ENCODE data around the gene PGBD2.
"Not testable (repeated sequence)": the region's sequence is repeated elsewhere in the genome, so short reads cannot be mapped to it uniquely, and the experiment has no call there.

PGBD2 gene

DNA sequence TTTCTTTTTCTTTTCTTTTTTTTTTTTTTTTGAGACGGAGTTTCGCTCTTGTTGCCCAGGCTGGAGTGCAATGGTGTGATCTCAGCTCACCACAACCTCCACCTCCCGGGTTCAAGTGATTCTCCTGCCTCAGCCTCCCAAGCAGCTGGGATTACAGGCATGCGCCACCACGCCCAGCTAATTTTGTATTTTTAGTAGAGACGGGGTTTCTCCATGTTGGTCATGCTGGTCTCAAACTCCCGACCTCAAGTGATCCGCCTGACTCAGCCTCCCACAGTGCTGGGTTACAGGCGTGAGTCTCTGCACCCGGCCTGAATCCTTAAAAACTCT, 16.2 kb upstream of the PGBD2 start:
- not testable (repeated sequence) for DNase-seq

DNA sequence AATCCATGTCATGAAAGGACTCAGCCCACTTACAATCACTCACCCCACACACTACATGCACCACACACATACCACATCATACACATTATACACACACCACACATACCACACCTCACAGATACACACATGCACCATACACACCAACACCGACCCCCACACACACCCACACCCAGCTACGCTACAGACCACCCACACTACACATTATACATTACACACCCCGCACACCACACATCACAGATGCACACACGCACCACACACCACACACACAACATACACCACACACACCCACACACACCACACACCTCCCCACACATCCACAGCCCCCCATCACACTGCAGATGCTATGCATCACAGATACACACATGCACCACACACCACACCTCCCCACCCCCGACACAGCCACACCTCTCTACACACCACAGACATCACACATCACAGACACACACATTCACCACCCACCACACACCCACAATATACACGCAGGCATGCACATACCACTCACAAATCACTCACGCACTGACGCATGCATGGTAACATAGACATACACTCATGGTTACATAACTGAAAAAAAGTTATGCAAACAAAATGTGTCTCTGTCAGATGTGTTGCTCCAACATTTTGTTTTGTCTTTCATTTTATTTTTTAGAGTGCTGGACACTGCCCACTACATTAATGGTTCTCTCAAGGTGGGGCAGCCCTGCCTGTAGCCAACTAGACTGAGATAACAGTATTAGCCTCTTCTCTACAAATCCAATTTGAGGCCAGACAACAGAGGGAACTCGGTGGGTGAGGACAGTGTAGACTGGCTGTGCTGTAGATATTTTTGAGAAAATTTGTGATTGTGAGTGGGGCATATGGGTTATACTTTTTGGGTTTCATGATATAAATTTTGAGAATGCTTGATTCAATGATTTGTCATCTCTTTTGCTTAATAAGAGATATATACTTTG, 15.2 kb upstream of the PGBD2 start:
- DNase-seq = no peak

GRCh38 chr1:248891758-248892157, 14.3 kb upstream of the PGBD2 start:
- no peak for DNase-seq

DNA sequence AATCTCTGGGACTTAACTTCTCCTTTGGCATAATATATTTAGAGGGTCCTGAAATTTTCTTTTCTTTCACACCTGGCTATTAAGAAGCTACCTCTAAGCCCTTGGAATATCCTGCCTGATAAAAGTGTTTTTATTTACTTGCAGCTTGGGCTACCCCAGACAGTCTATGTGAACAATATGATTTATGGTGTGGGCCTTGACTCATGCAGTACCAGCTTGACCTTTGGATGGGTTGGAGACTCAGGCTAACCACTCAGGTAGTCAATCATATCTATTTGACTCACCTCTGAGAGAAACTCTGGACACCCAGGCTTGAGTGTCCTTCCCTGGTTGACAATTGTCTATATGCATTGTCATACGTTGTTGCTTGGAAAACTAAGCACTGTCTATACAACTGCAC, 13.4 kb upstream of the PGBD2 start:
- no peak for DNase-seq

GRCh38 chr1:248894837-248895236, 11.2 kb upstream of the PGBD2 start:
- DNase-seq = no peak

GRCh38 chr1:248897412-248898337, 8.4 kb upstream of the PGBD2 start:
- DNase-seq = no peak

- no peak for DNase-seq
Observed at GRCh38 chr1:248900637-248901036, 5.4 kb upstream of the PGBD2 start.

DNA sequence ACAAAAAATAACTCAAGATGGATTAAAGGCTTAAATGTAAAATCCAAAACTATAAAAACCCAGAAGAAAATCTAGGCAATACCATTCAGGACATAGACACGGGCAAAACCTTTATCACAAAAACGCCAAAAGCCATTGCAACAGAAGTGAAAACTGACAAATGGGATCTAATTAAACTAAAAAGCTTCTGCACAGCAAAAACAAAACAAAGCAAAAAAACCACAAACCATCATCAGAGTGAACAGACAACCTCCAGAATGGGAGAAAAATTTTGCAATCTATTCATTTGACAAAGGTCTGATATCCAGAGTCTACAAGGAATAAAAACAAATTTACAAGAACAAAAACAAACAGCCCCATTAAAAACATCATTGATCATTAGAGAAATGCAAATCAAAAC, 4.5 kb upstream of the PGBD2 start:
- DNase-seq = no peak

DNA sequence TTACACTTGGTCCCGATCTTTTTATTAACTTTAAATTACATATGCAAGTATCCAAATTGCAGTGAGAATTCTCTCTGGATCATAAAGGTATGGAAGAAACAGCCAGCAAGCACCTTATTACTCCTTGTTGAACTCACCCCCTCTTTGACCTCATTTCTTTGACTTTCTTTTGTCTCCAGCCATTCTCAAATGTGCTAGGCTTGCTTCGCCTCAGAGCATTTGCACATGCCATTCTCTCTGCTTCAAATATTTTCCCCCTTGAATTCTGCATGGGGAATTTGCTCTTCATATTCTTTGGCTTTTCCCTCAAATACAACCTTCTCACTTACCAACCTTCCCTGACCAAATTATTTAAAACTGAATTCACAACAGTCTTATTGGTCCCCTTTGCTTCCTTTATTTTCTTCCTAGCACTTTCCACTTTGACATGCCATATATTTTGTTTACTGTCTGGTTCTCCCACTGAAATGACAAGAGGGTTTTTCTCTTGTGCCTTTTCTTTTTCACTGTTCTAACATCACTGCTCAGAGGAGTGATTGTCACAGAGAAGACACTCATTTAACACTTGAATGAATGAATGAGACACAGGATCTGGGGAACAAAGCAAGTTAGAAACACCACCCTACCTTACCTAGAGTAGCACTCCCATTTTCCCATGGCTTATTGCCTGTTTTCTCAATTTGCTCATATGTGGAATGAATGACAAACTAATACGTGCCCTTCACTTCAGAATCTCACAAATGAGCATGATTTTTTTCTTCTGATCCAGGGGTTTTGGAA, 1.4 kb upstream of the PGBD2 start:
- DNase-seq = no peak

- no peak for DNase-seq
Observed at GRCh38 chr1:248905662-248906008, 400 bp upstream of the PGBD2 start.

DNA sequence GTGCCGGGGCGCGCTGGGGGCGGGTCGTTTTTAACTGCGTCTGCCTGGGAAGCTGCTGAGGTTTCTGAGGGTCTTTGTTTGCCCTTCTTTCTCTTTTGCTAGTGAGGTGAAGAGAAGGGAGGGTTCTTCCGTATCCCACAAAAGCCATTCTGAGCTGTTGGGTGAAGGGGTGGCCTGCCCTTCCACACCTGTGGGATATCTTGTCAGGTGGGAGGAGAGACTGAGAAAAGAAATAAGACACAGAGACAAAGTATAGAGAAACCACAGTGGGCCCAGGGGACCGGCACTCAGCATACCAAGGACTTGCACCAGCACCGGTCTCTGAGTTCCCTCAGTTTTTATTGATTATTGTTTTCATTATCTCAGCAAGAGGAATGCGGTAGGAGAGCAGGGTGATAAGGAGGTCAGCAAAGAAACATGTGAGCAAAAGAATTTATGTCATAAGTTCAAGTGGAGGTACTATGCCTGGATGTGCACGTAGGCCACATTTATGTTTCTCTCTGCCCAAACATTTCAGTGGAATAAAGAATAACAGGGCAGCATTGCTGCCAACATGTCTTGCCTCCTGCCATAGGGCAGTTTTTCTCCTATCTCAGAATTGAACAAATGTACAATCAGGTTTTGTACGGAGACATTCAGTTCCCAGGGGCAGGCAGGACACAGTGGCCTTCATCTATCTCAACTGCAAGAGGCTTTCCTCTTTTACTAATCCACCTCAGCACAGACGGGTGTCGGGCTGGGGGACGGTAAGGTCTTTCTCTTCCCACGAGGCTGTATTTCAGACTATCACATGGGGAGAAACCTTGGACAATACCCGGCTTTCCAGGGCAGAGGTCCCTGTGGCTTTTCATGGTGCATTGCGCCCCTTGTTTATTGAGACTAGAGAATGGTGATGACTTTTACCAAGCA, 972 bp downstream of the PGBD2 start:
- DNase-seq = no peak

DNA sequence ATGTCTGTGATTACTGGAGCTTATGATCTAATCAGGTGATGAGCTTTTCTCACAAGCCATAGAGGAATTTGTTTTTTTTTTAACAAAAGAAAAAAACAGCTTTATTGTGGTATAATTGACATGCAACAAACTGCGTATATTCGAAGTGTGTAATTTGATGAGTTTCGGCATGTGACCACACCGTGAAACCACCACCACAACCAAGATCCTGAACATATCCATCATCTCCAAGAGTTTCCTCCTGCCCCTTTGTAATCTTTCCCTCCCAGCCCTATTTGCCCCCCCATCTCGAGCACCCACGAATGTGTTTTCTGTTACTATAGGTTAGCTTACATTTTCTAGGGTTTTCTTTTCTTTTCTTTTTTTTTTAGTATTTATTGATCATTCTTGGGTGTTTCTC, 4.7 kb downstream of the PGBD2 start:
- no peak for DNase-seq

DNA sequence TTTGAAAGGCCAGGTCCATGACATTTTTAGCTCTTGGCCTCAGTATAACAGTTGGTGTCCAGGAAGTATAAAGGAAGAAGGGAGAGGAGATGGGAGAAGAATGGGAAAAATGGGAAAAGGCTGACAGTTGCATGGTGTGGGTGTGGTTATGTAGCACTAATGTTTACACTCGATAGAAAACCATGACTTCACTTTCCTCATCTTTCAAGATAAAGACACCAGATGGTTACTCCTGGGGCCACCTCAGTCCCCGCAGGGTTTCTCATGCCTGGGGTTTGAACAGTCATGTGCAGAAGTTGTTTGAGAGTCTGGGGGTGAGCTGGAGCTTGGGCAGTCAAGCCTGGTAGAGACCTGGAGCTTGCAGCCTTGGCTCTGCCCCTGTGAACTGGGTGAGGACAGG, 7.9 kb downstream of the PGBD2 start:
- DNase-seq = no peak

DNA sequence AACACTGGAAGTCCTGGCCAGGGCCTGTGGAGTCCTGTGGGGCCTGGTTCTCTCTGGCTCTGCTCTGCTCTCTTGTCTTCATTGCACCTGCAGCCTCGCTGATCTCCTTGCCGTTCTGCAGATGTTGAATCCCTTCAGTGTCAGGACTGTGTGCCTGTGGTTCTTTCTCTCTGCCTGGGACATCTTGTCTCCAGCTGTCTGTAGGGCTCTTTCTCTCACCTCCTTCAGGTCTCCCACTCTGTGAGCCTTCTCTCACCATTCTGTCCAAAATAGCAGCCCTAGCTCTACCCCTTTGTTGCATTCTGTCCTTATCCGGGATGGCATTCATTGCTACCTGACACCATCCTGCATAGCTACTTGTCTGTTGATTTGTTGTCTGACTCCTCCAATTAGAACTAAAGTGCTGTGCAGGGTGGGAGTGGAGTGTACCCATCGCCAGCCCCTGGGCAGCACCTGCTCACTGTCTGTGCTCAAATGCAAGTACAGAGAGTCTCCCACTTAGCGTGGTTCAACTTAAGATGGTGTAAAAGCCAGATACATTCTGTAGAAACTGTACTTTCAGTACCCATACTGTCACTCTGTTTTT, 8.9 kb downstream of the PGBD2 start:
- no peak for DNase-seq

DNA sequence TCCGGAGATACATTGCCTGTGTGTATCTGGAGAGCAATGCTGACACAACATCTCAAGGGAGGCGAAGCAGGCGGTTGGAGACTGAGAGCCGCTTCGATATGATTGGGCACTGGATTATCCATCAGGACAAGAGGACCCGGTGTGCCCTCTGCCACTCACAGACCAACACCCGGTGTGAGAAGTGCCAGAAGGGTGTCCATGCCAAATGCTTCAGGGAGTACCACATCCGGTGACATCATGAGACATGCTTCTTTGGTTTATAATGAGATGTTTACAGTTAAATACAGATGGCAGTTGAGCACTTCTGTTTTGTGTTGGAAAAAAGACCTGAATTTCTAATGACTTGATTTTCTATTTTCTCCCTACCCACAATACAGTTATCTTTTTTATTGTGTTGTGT, 12.1 kb downstream of the PGBD2 start:
- DNase-seq = no peak

DNA sequence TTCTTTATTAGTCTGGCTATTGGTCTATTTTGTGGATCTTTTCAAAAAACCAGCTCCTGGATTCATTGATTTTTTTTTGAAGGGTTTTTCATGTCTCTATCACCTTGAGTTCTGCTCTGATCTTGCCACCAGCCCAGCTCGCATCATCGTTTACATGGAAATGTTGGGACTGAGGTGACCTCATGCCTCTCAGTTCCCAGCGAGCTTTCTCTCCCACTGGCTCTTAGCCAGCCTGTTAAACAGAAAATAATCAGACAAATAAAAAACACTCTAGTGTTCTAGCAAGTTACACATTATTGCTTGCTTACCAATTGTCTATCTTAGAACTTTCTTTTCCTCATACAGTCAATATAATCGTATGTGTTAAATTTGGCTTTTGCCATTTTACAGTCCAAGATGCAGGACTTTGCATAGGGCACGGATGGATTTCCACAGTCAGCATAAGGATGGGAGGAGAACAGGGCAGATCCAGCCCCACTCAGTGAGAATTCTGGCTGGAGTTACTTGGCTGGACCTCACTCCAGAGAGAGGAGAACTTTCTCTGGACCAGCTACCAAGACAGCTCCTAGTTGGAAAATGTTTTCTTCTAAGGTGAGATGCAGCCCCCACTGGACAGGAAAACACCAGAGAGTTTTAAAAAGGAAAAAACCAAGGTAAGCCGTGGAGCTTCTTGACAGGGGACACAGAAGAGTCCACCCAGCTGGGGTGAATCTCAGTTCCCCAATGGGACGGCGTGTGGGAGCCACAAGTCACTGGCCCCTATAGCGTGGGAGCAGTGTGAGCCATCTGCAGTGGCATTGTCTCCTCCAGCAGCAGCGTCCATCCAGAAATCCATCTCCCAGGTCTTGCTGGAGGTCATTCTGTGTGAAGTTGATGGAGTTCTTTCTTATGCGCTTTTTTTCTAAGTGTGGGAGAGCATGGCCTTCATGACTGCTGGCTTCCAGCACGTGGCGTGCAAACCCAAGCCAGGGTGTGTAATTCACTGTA, 17.6 kb downstream of the PGBD2 start:
- DNase-seq = no peak

DNA sequence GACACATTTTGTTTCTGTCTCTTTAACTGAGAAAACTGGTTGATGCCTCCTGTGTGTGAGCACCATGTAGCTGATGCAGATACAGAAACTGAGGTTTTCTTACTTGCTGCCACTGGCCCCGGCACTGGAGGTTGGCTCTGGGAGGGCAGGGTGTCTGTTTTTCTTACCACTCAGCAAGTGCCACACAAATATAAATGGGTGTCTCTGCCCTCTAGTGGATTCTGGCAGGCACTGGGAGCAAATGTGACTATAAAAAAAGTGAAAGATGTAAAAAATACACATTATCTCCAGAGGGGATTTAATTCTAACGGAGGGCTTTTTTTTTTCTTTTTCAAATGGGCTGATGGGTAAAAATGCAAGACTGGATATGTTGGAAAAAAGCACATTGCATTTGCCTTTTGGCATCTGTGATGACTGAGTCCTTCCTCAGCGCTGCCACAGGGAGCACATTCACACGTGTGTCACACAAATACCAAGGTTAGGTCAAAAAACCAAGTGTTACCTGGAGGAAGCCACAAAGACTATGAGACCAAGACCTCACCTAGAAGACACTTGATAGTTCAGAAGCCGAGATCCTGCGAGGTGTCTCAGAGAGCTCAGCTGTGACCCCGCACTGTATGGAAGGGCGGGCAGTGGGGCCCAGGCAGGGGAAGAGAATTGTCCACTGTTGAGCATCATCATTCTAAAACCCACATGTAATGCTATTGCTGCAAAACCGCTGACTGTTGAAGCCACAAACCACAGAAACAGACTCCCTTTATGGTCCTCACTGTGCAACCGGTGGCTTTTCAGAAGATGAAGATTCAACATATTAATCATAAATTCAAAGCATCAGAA, 18.9 kb downstream of the PGBD2 start:
- peak; percentile 55 for DNase-seq

DNA sequence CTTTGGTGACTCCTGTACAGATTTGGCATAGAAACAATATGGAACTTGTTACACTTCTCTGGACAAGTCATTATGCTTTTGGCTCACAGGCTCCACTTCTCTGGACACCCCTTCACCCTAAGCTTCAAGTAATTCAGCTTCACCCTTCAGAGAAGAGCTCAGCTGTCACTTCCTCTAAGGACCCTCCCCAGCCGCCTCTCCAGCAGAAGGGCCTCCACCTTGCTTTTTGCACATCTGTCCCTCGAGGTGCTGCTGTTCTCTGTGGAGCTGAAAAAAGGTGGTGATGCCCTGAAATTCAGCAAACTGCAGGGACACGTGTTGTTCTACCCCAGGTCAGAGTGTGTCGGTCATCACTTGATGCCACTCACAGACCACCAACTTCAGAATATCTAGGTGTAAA, 19.8 kb downstream of the PGBD2 start:
- DNase-seq = not testable (repeated sequence)

- no peak for DNase-seq
Observed at GRCh38 chr1:248926401-248927182, 20.6 kb downstream of the PGBD2 start.

Data from stimulated activated CD4-positive, alpha-beta T cell treated with anti-CD3 and anti-CD28 coated beads, Interleukin-15, amount 100 ng/mL, for 24 hours (primary cell).